Ishikawa (cell line): Measurements from ENCODE around the gene CALCR.

Source experiments
- CEBPB ChIP-seq: IDR thresholded peaks from 2 replicates; pipeline ENCODE4 v1.6.1; 2012
- CREB1 ChIP-seq: IDR thresholded peaks from 2 replicates; pipeline ENCODE4 v1.6.1; 2012; ENCODE audit warnings: low read depth
- EGR1 ChIP-seq: IDR thresholded peaks from 2 replicates; pipeline ENCODE4 v1.6.1; 2012
- EP300 ChIP-seq: IDR thresholded peaks from 2 replicates; pipeline ENCODE4 v1.6.1; 2012; ENCODE audit warnings: borderline replicate concordance
- FOXM1 ChIP-seq: IDR thresholded peaks from 2 replicates; pipeline ENCODE4 v1.6.1; 2012; ENCODE audit warnings: low read depth, borderline replicate concordance
- MAX ChIP-seq: IDR thresholded peaks from 2 replicates; pipeline ENCODE4 v1.6.1; 2012
- NFIC ChIP-seq: IDR thresholded peaks from 2 replicates; pipeline ENCODE4 v1.6.1; 2012
- RAD21 ChIP-seq: IDR thresholded peaks from 2 replicates; pipeline ENCODE4 v1.6.1; 2012; ENCODE audit warnings: low read depth
- REST ChIP-seq: IDR thresholded peaks from 2 replicates; pipeline ENCODE4 v1.6.1; 2012; ENCODE audit warnings: low read depth, mild to moderate bottlenecking
- TAF1 ChIP-seq: IDR thresholded peaks from 2 replicates; pipeline ENCODE4 v1.6.1; 2012; ENCODE audit warnings: low read depth, mild to moderate bottlenecking
- TCF12 ChIP-seq: IDR thresholded peaks from 2 replicates; pipeline ENCODE4 v1.6.1; 2012; ENCODE audit warnings: low read depth
- TEAD4 ChIP-seq: IDR thresholded peaks from 2 replicates; pipeline ENCODE4 v1.6.1; 2012
- USF1 ChIP-seq: IDR thresholded peaks from 2 replicates; pipeline ENCODE4 v1.6.1; 2012
- YY1 ChIP-seq: IDR thresholded peaks from 2 replicates; pipeline ENCODE4 v1.6.1; 2012; ENCODE audit warnings: low read depth
- ZBTB7A ChIP-seq: IDR thresholded peaks from 2 replicates; pipeline ENCODE4 v1.6.1; 2012; ENCODE audit warnings: low read depth

The CALCR gene

GRCh38 chr7:93574646-93575554, at the start of gene CALCR:
Gene CALCR (minus strand): TSS chr7:93574724. CDS start chr7:93486981, 87,743 bp downstream.
- TF ChIP-seq CREB1 (no peak), ZBTB7A (peak; percentile 35; the same call in 1 of the 2 replicates)

- TF ChIP-seq CEBPB (no peak), NFIC (no peak), EGR1 (no peak), EP300 (no peak), USF1 (no peak), RAD21 (no peak), TAF1 (no peak), MAX (no peak), CREB1 (no peak), TEAD4 (no peak), ZBTB7A (no peak), FOXM1 (no peak), REST (no peak), YY1 (no peak), TCF12 (no peak)
These were observed 49.3 kb upstream of the CALCR start for GRCh38 chr7:93623816-93624215.

- TF ChIP-seq RAD21: peak; percentile 49
- TF ChIP-seq TAF1: no peak
- TF ChIP-seq TEAD4: peak; percentile 33; the same call in 1 of the 2 replicates
These were observed 47.8 kb upstream of the CALCR start for GRCh38 chr7:93622036-93623033.

GRCh38 chr7:93620864-93621263, 46.3 kb upstream of the CALCR start:
- TF ChIP-seq TAF1 (no peak), TEAD4 (no peak), TCF12 (no peak), YY1 (no peak), FOXM1 (no peak), EGR1 (no peak), ZBTB7A (no peak), CREB1 (no peak), CEBPB (no peak), EP300 (no peak), RAD21 (no peak), MAX (no peak), NFIC (no peak), USF1 (no peak)

GRCh38 chr7:93620057-93620456, 45.5 kb upstream of the CALCR start:
- TF ChIP-seq TCF12 (no peak), NFIC (no peak), TAF1 (no peak), RAD21 (no peak), EGR1 (no peak), CEBPB (no peak), USF1 (no peak), YY1 (no peak), REST (no peak), ZBTB7A (no peak), TEAD4 (no peak), CREB1 (no peak), MAX (no peak), FOXM1 (no peak), EP300 (no peak)
